GM18907 (cell line): Measurements from ENCODE around the gene COX7A2L.

ENCODE experiments used
- ATAC-seq: cut with Tn5 transposase; IDR thresholded peaks from one replicate; pipeline ENCODE4 v1.9.1; 2021; ENCODE audit warnings: mild to moderate bottlenecking, moderate library complexity; ENCODE audit not compliant: unreplicated experiment

COX7A2L gene

GRCh38 chr2:42321452-42322064 lies 39.5 kb downstream of the COX7A2L start:
- no peak for ATAC-seq

GRCh38 chr2:42319265-42319664 lies 41.8 kb downstream of the COX7A2L start:
- ATAC-seq, result no peak

GRCh38 chr2:42317945-42318344 lies 43.1 kb downstream of the COX7A2L start:
- ATAC-seq, result no peak

- ATAC-seq, result no peak
Observed at GRCh38 chr2:42317486-42317885, 43.5 kb downstream of the COX7A2L start.

GRCh38 chr2:42316910-42317309 lies 44.1 kb downstream of the COX7A2L start:
- ATAC-seq, result no peak

GRCh38 chr2:42315844-42316470 lies 45.1 kb downstream of the COX7A2L start:
- ATAC-seq, result no peak

- ATAC-seq, result no peak
Observed at GRCh38 chr2:42314892-42315468, 46.0 kb downstream of the COX7A2L start.

- ATAC-seq, result no peak
Observed at GRCh38 chr2:42312106-42312505, 48.9 kb downstream of the COX7A2L start.

GRCh38 chr2:42310007-42310515 lies 51.0 kb downstream of the COX7A2L start:
- ATAC-seq, result no peak

GRCh38 chr2:42309366-42309765 lies 51.7 kb downstream of the COX7A2L start:
- no peak for ATAC-seq

GRCh38 chr2:42307180-42307579 lies 53.8 kb downstream of the COX7A2L start:
- no peak for ATAC-seq

- no peak for ATAC-seq
Observed at GRCh38 chr2:42304059-42304713, 56.8 kb downstream of the COX7A2L start.

- ATAC-seq, result no peak
Observed at GRCh38 chr2:42303252-42303651, 57.8 kb downstream of the COX7A2L start.

- ATAC-seq, result no peak
Observed at GRCh38 chr2:42300527-42300926, 60.5 kb downstream of the COX7A2L start.
